DOHH2 (cell line): ENCODE data around the gene SHROOM2.

Experiments
- CTCF ChIP-seq: fragments of 200-600 bp; sonication (generic); IDR thresholded peaks from one replicate; pipeline ENCODE4 v1.5.1; 2014; ENCODE audit warnings: antibody characterized with exemption, mild to moderate bottlenecking, low read depth, low read length; ENCODE audit not compliant: poor library complexity, severe bottlenecking
- EZH2phosphoT487 ChIP-seq: fragments of 200-600 bp; sonication (generic); IDR thresholded peaks from 2 replicates; pipeline ENCODE4 v1.6.1; 2017; ENCODE audit warnings: borderline replicate concordance, mild to moderate bottlenecking, antibody characterized with exemption, low read length, moderate library complexity, mixed read lengths

GRCh38 chrX:9997524-9997923 is 211.3 kb downstream of the SHROOM2 start:
- TF ChIP-seq CTCF (no peak), EZH2phosphoT487 (no peak)
